GM19324 (cell line): ENCODE results near the gene RHOV.
A peak's percentile ranks its signal among the peaks of the same experiment; 100 is the strongest.

Source experiments
- ATAC-seq: cut with Tn5 transposase; IDR thresholded peaks from one replicate; pipeline ENCODE4 v1.9.1; 2021; ENCODE audit warnings: mild to moderate bottlenecking, moderate library complexity; ENCODE audit not compliant: unreplicated experiment, low FRiP score

Gene RHOV, protein sequence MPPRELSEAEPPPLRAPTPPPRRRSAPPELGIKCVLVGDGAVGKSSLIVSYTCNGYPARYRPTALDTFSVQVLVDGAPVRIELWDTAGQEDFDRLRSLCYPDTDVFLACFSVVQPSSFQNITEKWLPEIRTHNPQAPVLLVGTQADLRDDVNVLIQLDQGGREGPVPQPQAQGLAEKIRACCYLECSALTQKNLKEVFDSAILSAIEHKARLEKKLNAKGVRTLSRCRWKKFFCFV

DNA sequence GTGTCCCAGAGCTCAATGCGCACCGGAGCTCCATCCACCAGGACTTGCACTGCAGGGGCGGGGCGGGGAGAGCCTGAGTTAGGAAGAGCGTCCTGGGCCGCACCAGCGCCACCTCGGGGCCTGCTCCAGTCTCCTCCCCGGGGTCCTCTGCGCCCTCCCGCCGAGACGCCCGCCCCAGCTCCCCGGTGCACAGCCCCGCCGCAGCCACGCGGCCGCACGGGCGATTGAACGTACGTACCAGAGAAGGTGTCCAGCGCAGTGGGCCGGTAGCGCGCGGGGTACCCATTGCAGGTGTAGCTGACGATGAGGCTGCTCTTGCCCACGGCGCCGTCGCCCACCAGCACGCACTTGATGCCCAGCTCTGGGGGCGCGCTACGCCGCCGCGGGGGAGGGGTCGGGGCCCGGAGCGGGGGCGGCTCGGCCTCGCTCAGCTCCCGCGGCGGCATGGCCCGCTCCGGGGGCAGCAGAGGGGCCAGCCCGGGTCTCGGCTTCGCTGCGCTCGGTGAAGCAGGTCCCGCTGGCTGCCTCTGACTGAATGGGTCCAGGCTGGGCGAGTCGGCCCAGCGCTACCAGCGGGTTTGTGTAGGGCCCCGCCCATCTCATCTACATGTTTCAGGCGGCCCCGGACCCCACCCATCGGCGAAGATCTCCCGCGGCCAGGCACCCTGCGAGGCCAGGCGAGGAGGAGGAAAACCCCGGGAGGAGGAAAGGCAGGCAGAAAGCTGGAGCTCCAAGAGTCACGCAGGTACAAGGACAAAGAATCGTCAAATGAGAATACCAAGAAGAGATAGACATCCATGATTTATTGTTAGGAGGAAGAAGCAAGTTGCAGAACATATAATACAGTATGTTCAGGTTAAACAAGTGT, at the start of gene RHOV:
RHOV (minus strand) TSS at position 541 of the 868 bp plus-strand sequence; CDS start at position 446, 95 bp downstream.
- peak; percentile 55 for ATAC-seq

DNA sequence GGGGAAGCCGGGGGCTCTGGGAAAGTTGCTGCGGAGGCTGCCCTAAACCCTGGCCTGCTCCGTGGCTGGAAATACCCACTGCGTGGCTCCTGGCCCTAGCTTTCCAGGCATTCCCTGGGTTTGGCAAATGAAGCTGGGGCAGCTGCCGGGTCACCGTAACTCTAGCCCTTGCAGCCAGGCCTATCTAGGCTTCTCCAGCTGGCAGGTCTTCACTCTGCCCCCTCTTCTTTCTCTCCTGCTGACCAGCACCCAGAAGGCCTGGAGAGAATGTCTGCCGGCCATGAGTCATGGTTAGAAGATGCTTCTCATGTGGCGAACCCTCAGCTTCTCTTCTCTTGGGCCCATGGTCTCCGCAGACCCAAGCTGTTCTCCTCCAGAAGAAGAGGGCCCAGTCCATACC, 49.5 kb upstream of the RHOV start:
- ATAC-seq = no peak

DNA sequence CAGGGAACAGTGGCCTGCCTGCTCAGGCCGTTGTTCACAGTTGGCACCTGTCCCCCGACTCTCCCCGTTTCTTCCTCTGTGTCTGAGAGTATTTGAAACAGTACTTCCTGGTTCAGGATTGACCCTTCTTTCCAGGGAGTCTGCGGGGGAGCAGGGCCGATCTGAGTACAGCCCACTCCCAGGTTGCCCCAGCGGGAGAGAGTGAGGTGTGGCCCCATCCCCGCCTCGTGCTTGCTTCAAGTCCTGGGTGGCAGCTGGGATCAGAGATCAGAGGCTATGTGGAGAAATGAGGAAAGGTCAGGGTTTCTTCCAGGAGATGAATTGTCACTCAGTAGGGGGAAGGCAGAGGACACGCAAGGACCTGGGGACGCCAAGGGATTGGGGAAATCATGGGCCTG, 48.6 kb upstream of the RHOV start:
- no peak for ATAC-seq

DNA sequence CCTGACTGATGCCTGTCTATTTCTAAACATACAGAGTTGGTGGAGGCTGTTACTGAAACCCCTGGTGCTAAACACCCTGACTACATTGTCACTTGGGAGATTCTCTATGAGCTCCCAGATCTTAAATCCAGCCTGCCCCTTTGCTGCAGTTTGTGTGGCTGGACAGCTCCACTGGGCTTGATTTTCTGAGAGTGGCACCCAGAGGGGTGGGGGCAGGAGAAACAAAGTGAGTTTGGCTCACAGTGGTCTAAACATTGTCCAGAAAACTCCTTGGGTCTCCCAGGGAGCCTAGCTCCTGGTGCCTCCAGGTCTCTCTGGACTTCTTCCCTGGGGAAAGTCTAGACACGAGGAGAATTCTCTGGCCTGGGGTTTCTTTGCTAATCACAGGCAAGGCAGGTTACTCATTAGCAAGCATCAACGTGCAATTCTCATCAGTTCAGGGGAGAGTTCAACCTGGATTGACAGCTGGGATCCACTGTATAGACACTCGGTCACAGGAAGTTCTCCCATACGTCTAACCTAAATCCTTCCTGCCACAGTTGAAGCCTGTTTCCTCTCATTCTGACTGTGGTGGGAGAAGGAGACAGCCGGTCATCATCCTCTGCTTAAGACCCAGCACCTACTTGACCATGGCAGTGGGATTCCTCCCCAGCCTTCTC, 48.0 kb upstream of the RHOV start:
- ATAC-seq = no peak

DNA sequence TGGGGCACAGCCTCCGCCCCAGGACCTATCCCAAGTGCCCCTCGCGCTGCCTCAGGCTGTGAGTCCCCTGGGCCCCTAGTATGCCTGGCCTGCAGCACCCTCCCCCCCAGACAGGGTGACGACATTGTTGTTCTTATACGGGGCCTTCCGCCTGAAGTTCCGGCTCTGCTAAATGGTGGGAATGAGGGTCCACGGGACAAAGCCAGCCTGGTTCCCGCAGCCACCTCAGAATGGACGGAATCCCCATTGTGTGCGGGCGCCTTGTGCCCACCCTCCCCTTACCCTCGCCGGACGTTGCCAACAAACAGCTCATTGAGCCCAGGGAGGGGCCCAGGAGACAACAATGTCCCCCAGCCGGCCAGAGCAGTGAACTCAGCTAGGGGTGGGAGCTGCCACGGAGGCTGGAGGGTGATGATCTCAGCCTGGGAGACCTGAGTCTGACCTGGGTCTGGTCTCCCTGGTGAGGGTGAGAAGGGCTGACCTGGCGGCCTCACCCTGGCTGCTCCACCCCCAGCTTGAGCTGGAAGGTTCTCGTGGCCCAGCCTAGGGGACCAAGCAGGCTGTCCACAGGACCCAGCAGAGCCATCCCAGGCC, 44.9 kb upstream of the RHOV start:
- ATAC-seq = no peak

DNA sequence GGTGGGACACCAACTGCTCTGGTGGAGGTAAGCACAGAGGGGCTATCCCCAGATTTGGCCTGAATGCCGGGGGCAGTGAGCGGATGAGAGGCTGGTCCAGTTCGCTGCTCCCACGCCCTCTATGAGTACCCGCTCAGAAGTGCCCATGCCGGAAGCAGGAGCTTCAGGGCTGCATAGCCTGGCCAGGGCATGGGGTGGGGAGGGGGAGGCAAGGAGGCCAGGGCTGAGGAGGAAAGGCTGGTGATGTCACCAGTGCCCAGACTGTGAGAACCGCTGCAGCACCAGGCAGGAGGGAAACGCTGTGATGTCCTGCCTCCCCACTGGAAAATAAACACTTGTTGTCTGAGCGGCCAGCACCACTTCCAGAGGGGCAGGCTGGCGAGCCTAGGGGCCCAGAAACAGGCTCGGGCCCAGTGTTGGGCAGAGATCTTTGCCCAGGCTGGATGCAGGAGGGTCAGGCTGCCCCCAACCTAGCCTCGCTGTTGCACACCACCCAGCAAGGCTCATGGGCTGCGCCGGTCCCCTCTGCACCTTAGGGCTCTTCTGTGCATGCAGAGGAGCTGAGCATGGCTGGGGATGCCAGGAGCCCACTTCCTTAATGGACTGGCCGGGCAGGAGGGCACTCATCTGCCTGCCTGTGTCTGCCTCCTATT, 44.2 kb upstream of the RHOV start:
- no peak for ATAC-seq

DNA sequence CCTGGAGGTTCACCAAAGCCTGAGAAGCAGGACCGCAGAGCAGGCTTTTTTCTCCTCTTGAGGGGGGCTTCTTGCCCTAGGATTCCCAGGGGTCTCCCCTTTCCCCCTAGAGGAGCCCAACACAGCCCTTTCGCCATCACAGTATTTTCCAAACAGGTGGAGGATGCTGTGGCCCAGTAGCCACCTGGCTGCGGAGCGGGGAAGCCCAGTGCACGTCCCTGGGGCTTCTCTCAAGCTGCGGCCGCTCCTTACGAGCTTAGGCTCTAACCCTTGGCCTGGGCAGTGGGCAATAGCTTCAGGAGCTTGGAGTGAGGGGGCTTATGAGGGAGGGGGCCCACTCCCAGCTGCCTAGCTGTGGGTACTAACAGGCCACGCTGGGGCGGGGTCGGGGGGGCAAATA, 43.6 kb upstream of the RHOV start:
- ATAC-seq = no peak

DNA sequence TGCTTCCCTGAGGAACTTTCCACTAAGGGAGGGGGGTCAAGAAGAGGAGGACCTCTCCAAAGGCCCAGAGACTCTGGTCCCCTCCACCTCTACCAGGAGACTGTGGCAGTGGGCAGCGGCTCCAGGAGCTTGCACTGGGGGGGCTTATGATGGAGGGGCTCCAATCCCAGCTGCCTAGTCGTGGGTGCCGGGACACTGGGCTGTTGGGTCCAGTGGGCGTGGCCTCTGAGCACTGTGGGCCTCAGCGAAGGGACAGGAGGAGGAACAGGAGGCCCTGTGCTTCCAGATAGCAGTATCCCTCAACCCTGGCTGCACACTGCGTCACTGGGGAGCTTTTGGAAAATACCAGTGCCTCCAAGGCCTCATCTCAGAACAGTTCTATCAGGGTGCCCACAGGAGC, 41.6 kb upstream of the RHOV start:
- no peak for ATAC-seq

DNA sequence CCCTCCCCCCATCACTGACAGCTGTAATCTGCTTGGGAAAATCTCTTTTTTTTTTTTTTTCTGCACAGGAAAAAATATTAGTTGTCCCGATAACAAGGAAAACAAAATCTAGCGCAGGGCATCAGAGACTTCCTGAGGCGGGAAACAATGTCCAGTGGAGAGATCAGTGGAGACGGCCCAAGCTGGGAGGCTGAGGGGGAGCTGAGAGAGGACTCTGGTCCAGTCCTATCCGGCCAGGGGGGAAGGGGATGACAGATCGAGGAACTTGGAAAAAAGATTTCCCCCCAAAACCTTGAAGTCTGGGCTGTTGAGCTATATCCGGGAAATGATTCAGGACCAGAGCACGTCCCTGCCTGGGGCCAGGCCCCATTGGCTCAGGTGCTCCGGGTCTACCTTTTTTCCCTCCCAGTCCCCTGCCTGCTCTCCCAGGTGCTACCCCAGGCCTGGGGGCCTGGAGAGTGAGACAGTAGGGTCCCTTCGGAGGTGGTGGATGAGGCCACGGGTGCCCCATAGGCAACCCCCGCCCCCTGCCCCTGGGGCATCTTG, 41.2 kb upstream of the RHOV start:
- ATAC-seq = no peak

DNA sequence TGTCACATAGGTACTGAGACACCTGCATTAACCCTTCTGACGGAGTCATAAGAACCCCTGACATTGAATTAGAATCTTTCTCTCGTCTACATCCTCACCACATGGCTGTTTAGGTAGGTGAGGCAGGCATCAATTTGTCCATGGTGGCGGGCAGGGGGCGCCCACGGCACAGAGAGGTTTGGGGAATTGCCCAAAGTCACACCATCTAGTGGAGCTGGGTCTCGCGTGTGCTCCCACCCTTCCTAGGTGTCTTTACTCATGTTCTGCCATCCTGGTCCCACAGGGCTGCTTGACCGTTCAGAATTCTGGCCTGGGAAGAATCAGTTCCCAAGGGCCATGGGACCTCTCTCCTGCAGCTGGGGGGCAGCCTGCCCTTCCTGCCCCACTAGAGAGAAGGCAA, 40.5 kb upstream of the RHOV start:
- no peak for ATAC-seq

DNA sequence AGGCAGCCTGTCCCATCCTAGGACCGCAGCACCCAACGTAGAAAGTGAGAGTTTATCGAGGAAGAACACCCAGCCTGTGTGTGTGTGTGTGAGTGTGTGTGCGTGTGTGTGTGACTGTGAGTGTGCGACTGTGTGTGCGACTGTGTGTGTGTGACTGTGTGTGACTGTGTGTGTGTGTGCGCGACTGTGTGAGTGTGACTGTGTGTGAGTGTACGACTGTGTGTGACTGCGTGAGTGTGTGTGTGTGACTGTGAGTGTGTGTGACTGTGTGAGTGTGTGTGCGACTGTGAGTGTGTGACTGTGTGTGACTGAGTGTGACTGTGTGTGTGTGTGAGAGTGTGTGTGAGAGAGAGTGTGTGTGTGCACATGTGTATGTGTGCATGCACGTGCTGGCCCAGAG, 40.0 kb upstream of the RHOV start:
- ATAC-seq = no peak

DNA sequence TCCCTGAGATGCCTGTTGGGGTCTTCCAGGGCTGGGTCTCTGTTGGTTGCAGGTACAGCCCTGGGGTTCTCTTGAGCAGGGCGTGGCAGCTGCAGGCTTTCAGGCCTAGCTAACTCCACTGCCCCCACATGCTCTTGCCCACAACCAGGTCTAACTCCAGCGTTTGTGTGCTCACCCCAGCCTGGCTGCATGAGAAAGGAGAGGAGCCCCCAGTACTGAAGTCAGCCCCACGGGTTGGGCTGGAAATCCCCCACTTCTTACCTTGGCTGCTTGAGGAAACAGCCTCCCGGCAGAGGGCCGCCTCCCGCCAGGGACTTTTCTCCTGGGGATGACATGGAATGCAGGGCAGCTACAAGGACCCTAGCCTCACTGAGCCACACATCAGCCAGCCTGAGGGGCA, 38.4 kb upstream of the RHOV start:
- no peak for ATAC-seq

DNA sequence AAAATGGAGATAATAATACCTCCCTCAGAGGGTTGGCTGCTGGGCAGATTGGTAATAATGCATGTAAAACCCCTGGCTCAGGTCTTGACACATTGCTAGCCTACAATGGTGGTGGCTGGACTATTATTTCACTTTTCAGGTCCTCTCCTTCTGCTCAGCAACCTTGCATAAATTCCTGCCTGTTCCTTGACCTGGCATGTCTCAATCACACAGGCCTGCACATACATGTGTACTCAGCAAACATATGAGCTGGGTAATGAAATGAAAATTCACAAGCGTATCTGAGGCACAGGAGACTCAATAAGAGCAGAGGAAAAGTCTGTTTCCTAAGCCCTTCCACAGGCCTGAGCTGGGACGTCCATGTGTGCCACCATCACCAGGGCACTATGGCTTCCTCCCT, 37.7 kb upstream of the RHOV start:
- ATAC-seq = no peak

DNA sequence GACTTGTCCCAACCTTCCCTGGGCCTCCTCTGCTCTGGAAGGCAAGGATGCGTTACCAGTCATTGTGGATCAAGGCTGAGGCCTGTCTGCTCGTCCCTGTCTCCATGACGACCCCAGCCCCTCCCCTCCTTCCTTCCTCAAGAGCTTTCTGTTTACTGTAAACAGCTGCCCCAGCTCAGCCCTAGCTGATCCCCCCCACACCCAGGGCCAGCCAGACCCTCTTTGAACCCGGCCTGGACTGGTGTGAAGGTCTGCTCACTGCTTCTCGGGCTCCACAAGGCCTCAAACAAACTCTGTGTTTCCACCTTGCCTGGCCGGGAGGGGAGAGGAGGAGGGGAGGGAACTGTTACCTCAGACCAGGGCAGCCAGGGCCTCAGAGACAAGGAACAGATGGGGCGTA, 37.1 kb upstream of the RHOV start:
- no peak for ATAC-seq

DNA sequence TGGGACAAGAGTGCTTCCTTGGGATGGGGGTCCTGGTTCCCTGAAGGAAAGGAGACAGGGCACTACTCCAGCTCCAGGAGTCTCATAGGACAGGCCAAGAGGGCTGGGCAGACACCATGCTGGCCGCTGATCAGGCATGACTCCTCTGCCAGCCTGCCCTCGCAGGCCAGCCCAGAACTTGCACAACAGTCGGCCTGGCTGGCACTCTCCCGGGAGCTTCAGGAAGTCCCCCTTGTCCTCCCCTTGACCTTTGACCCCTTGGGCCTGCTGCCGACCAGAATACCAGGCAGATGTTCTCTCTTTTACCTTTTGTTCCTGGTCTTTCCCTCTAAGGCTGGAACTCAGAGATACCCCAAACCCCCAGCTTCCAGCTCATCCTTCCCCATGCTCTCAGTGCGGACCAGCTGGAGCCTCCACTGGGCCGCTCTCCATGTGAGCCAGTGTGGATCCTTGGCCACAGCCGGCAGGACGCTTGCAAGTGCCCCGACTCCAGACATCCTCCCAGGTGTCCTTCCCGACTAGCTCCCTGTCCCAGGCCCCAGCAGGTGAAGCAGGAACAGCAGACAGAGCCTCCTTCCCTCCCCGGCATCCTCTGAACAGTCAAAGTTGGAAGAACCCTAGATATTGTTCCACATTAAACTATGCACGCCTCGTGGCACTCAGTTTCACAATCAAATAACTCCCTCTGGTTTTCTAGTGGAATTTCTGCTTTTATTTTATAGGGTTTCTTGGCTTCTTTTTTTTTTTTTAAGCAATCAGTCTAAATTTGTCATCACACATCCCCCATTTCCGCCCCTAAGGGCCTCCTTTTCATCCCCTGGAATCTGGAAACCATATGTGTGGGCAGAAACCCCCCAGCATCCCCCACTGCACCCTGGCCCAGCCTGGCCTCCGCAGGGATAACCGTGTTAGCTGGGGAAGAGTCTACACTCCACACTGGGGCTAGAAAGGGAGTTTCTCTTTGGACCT, 35.9 kb upstream of the RHOV start:
- no peak for ATAC-seq

DNA sequence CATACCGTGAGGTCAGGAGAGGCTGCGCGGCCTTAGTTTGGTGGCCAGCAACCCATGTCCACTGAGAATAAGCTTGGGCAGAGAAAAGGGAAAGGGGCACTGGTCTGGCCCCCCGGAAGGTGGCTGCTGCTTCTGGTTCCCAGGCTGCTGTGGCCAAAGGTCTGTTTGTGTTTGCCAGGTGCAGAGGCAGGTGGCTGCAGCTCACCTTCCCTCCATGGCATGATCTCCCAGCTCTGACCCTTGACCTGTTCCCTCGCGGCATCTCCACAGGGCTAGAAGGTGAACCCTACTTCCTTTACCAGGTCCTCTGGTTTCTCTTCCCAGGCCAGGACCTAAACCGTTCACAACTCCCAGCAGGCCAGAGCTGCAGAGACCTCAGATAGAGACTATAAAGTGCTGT, 34.1 kb upstream of the RHOV start:
- ATAC-seq = no peak

DNA sequence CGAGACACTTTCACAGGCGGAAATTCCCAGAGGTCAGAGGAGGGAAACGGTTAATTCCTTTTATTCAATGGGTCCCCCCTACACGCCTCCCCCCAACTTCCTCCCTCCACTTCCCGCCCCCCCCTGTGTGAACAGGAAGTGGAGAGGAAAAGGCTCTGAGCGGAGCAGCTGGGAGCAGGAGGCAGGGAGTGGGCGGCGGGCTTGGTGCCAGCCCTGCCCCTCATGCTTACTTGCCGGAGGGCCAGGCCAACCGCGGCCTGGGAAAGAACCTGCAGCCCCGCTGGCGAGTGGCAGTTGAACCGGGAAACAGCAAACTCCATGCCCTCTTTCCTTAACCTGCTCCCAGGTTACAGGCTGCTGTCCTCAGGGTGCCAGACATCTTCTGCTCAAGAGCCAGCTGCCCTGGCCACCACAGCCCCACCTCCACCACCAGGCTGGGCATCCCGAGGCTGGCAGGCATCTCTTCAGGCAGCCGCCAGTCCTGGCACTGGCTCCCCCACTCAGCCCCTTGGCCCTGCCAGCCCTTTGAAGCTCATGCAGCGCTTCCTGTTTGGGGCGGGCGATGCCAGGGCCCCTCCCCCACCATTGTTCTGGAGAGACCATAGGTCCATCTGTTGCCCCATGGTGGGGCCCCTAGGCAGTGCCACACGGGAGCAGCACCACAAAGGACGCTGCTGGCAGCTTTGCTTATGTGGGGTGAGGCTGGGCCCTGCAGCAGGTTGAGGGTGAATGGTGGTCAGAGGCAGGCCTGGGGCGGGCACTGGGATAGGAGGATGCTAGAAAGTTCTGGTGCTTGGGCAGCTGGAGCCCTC, 33.2 kb upstream of the RHOV start:
- ATAC-seq = no peak
